ENCODE data around the gene FAM163B.

DNA sequence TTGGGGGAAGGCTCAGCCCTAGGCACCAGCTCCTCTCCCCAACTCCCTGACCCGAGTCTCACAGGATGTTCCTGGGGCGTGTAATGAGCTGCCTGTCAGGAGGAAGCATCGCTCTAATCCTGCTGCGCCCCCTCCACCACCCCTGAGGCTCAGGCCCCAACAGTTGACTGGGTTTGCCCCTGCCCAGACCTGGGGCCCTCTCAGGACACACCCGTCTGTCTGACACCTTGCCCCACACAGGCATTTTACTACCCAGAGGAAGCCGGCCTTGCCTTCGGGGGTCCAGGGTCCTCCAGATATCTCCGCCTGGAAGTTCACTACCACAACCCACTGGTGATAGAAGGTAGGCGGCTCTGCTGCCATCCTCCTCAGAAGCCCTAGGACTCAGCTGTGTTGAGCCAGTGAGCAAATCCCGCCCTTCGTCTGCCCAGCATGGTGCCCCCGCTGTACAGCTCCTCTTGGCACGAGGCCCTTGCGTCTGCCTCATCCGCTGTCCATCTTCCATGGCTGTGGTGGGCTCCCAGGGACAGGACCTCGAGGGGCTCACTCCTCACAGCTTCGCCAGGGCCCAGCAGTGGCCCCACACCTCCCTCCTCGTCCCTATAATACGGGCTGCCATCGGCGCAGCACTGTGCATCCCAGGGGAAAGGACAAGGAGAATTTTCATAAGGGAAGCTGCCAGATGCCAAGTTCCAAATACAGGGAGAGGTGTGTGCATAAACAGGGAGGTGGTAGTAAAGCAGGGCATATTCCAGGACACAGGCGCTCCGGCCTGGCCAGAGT, 35.0 kb upstream of the FAM163B start:
- TF ChIP-seq RFX5 (IDR thresholded peaks at IDR 0.05; ENCODE audit: low read length) (no peak), RXRA (IDR thresholded peaks at IDR 0.05; ENCODE audit: borderline replicate concordance, low read depth) (no peak), SMC3 (IDR thresholded peaks at IDR 0.05; ENCODE audit: low read depth, low read length) (no peak), EZH2phosphoT487 (IDR thresholded peaks at IDR 0.05; ENCODE audit: borderline replicate concordance, low read depth) (no peak), TCF12 (IDR thresholded peaks at IDR 0.05) (no peak), RCOR1 (IDR thresholded peaks at IDR 0.05; ENCODE audit: low read length) (no peak), NRF1 (IDR thresholded peaks at IDR 0.05; ENCODE audit: low read depth, low read length) (no peak), SIN3A (IDR thresholded peaks at IDR 0.05; ENCODE audit: borderline replicate concordance, low read depth, low read length) (no peak)
- TF ChIP-seq, protein P1, sequence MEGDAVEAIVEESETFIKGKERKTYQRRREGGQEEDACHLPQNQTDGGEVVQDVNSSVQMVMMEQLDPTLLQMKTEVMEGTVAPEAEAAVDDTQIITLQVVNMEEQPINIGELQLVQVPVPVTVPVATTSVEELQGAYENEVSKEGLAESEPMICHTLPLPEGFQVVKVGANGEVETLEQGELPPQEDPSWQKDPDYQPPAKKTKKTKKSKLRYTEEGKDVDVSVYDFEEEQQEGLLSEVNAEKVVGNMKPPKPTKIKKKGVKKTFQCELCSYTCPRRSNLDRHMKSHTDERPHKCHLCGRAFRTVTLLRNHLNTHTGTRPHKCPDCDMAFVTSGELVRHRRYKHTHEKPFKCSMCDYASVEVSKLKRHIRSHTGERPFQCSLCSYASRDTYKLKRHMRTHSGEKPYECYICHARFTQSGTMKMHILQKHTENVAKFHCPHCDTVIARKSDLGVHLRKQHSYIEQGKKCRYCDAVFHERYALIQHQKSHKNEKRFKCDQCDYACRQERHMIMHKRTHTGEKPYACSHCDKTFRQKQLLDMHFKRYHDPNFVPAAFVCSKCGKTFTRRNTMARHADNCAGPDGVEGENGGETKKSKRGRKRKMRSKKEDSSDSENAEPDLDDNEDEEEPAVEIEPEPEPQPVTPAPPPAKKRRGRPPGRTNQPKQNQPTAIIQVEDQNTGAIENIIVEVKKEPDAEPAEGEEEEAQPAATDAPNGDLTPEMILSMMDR (IDR thresholded peaks at IDR 0.05): no peak
- TF ChIP-seq, protein P2, sequence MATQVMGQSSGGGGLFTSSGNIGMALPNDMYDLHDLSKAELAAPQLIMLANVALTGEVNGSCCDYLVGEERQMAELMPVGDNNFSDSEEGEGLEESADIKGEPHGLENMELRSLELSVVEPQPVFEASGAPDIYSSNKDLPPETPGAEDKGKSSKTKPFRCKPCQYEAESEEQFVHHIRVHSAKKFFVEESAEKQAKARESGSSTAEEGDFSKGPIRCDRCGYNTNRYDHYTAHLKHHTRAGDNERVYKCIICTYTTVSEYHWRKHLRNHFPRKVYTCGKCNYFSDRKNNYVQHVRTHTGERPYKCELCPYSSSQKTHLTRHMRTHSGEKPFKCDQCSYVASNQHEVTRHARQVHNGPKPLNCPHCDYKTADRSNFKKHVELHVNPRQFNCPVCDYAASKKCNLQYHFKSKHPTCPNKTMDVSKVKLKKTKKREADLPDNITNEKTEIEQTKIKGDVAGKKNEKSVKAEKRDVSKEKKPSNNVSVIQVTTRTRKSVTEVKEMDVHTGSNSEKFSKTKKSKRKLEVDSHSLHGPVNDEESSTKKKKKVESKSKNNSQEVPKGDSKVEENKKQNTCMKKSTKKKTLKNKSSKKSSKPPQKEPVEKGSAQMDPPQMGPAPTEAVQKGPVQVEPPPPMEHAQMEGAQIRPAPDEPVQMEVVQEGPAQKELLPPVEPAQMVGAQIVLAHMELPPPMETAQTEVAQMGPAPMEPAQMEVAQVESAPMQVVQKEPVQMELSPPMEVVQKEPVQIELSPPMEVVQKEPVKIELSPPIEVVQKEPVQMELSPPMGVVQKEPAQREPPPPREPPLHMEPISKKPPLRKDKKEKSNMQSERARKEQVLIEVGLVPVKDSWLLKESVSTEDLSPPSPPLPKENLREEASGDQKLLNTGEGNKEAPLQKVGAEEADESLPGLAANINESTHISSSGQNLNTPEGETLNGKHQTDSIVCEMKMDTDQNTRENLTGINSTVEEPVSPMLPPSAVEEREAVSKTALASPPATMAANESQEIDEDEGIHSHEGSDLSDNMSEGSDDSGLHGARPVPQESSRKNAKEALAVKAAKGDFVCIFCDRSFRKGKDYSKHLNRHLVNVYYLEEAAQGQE (IDR thresholded peaks at IDR 0.05; ENCODE audit: low read depth, low read length): no peak
- TF ChIP-seq, protein P3, sequence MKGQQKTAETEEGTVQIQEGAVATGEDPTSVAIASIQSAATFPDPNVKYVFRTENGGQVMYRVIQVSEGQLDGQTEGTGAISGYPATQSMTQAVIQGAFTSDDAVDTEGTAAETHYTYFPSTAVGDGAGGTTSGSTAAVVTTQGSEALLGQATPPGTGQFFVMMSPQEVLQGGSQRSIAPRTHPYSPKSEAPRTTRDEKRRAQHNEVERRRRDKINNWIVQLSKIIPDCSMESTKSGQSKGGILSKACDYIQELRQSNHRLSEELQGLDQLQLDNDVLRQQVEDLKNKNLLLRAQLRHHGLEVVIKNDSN (IDR thresholded peaks at IDR 0.05; ENCODE audit: borderline replicate concordance, low read depth): no peak
- TF ChIP-seq, protein P4, sequence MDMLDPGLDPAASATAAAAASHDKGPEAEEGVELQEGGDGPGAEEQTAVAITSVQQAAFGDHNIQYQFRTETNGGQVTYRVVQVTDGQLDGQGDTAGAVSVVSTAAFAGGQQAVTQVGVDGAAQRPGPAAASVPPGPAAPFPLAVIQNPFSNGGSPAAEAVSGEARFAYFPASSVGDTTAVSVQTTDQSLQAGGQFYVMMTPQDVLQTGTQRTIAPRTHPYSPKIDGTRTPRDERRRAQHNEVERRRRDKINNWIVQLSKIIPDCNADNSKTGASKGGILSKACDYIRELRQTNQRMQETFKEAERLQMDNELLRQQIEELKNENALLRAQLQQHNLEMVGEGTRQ (IDR thresholded peaks at IDR 0.05; ENCODE audit: borderline replicate concordance, low read depth, low read length): no peak
- TF ChIP-seq, protein P5, sequence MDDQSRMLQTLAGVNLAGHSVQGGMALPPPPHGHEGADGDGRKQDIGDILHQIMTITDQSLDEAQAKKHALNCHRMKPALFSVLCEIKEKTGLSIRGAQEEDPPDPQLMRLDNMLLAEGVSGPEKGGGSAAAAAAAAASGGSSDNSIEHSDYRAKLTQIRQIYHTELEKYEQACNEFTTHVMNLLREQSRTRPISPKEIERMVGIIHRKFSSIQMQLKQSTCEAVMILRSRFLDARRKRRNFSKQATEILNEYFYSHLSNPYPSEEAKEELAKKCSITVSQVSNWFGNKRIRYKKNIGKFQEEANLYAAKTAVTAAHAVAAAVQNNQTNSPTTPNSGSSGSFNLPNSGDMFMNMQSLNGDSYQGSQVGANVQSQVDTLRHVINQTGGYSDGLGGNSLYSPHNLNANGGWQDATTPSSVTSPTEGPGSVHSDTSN (IDR thresholded peaks at IDR 0.05): no peak

Data from SK-N-SH (cell line).